Spinal cord (tissue), 10 donors: Measurements from ENCODE around the gene ACADSB. TPM values are rescaled to one million over a fixed set of nuclear protein-coding genes. Genes with fewer than 3 reads are reported as not detected.

Experiments used
- DNase-seq, 6 donors: peaks; one replicate each; pipeline versions ENCODE4 v3.0.0 to v3.0.0-alpha.2; 2013 to 2015; ENCODE audit warnings: low spot score in 6 of 6, low read depth in 4 of 6
- H3K27ac ChIP-seq: one replicate; pipeline ENCODE4 v1.5.1; 2013; ENCODE audit warnings: low read depth, low read length, control low read depth
- H3K27me3 ChIP-seq: one replicate; pipeline ENCODE4 v1.6.1; 2013; ENCODE audit warnings: low read length; ENCODE audit not compliant: control insufficient read depth, insufficient read depth
- H3K36me3 ChIP-seq: one replicate; pipeline ENCODE4 v1.6.1; 2013; ENCODE audit warnings: low read length; ENCODE audit not compliant: control insufficient read depth, insufficient read depth
- H3K4me1 ChIP-seq: one replicate; pipeline ENCODE4 v1.6.1; 2013; ENCODE audit warnings: low read length; ENCODE audit not compliant: control insufficient read depth, insufficient read depth
- H3K4me3 ChIP-seq: one replicate; pipeline ENCODE4 v1.5.1; 2013; ENCODE audit warnings: low read depth, low read length, control low read depth
- H3K9me3 ChIP-seq: one replicate; pipeline ENCODE4 v1.6.1; 2013; ENCODE audit warnings: low read length; ENCODE audit not compliant: control insufficient read depth, insufficient read depth
- WGBS: methylation state at CpG from one replicate; pipeline ENCODE4 v1.1.5; 2013; ENCODE audit warnings: missing lambda C conversion rate; ENCODE audit not compliant: insufficient coverage; 5-methylcytosine and 5-hydroxymethylcytosine counted together
- polyA plus RNA-seq, 2 donors: library from polyadenylated mRNA; unstranded; fragments of 120-200 nt; gene quantifications; one replicate each; pipeline ENCODE4 v1.2.1, GENCODE V29; 2013; ENCODE audit not compliant: insufficient read length in 2 of 2
- total RNA-seq, 2 donors: library from RNA; depleted of rRNA in 1 of 2; stranded (reverse); fragments of 120-200 nt in 1 of 2; fragments of >200 nt in 1 of 2; gene quantifications; one replicate each; pipeline versions ENCODE4 v1.2.3 to v1.2.4, GENCODE V29; 2013 to 2014
- donor health status: healthy.

Gene ACADSB
- total and polyA plus RNA-seq, 4 donors = 14.0 to 23.1 (median 18.0) TPM

GRCh38 chr10:122983898-122984297 lies 24.9 kb upstream of the ACADSB start:
- H3K4me3 ChIP-seq = no peak overlapping the region
- no peaks in the 10 kb centered on the region for H3K36me3 ChIP-seq
- H3K4me1 ChIP-seq = peaks cover 9% of the 10 kb centered on the region
- no peaks in the 10 kb centered on the region for H3K9me3 ChIP-seq
- no peak overlapping the region for H3K27ac ChIP-seq
- H3K27me3 ChIP-seq = no peaks in the 10 kb centered on the region
- DNase-seq = no peak
- 96% methylated on average over 5 of the region's 6 CpGs for WGBS

DNA sequence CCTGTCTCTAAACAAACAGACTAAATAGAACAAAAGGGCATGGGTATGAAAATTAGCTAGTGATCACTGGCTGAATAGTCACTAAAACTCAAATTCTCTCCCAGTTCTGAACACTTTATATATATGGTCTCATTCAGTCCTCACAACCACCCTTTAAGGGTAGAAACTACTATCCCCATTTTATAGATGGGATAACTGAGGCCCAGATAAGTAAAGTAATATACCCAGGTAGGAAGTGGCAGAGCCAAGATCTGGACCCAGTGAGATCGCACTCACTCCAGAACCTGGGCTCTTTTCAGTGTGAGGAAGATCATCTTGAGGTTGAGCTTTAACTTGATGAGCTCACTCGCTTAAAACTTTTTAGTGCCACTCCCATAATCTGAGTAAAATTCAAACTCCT lies 24.1 kb upstream of the ACADSB start:
- no peaks in the 10 kb centered on the region for H3K9me3 ChIP-seq
- WGBS = 100% methylated on average over 2 of the region's 2 CpGs
- H3K27me3 ChIP-seq = no peaks in the 10 kb centered on the region
- no peak for DNase-seq
- H3K27ac ChIP-seq = no peak overlapping the region
- H3K4me1 ChIP-seq = peaks cover 5% of the 10 kb centered on the region
- peaks cover 3% of the 10 kb centered on the region for H3K36me3 ChIP-seq
- H3K4me3 ChIP-seq = no peak overlapping the region

DNA sequence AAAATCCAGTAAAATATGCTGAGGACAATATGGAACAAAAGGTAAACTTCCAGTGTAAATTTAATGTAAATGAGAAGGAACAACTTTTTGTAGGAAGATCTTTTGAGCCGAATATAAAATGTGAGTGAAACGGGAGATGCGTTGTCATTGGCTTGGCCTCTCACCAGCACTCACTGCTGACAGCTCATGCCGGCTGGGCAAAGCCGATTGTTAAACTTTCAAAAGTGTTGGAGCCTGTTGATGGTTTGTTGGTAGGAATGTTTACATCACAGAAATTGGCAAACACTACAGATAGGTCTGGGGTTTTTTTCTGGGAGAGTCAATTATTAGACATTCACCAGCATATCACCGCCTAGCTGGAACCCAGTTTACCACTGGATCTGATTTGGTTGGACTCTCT lies 22.5 kb upstream of the ACADSB start:
- Histone ChIP-seq H3K36me3 (peaks cover 3% of the 10 kb centered on the region), H3K27me3 (no peaks in the 10 kb centered on the region), H3K27ac (no peak overlapping the region), H3K4me1 (no peaks in the 10 kb centered on the region), H3K4me3 (no peak overlapping the region), H3K9me3 (no peaks in the 10 kb centered on the region)
- WGBS = 80% methylated on average over 3 of the region's 6 CpGs
- DNase-seq = peak in 1 of 6 donors; percentile 8

DNA sequence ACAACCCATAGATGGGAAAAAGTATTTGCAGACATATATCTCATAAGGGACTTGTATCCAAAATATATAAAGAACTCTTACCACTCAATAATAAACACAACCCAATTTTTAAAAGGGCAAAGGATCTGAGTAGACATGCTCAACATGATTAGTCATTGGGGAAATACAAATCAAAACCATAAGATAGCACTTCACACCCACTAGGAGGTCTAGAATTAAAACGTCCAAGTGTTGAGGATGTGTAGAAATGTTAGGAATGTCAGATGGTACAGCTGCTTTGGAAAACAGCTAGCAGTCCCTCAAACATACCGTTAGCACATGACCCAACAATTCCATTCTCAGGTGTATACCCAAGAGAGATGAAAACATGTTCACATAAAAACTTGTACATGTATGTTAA lies 20.3 kb upstream of the ACADSB start:
- no peak overlapping the region for H3K4me3 ChIP-seq
- no peak overlapping the region for H3K27ac ChIP-seq
- no CpG with 5 or more reads among the region's 2 CpGs for WGBS
- no peaks in the 10 kb centered on the region for H3K4me1 ChIP-seq
- no peaks in the 10 kb centered on the region for H3K9me3 ChIP-seq
- H3K27me3 ChIP-seq = no peaks in the 10 kb centered on the region
- H3K36me3 ChIP-seq = peaks cover 3% of the 10 kb centered on the region
- no peak for DNase-seq

GRCh38 chr10:122990278-122990677 lies 18.5 kb upstream of the ACADSB start:
- Histone ChIP-seq H3K27ac (no peak overlapping the region), H3K4me3 (no peak overlapping the region), H3K9me3 (no peaks in the 10 kb centered on the region), H3K36me3 (peaks cover 8% of the 10 kb centered on the region), H3K4me1 (no peaks in the 10 kb centered on the region), H3K27me3 (no peaks in the 10 kb centered on the region)
- 87% methylated on average over 3 of the region's 5 CpGs for WGBS
- DNase-seq = no peak

DNA sequence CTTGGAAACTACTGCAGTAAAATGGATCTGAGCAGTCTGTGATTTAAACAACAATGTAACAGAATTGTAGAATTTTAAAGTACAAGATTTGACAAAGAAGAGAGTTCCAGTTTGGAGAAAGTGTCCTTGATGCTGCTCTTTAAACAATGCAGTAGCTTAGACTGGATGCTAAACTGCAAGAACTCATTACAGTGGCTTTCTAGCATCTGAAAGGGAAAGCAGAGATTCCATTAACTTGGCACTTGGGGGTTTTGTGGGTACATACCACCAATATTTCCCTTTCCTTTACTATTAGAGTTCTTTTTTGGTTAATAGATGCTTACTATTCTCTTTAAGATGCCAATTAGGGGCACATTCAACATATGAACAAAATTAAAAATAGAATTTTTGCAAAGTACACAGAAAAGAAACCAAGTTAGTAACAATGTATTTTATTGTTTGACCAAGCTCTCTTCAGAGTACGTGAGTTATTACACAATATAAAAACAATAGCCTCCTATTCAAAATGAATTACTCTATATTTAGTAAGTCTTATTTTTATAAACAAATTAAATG lies 16.7 kb upstream of the ACADSB start:
- Histone ChIP-seq H3K27me3 (no peaks in the 10 kb centered on the region), H3K4me3 (no peak overlapping the region), H3K4me1 (no peaks in the 10 kb centered on the region), H3K9me3 (no peaks in the 10 kb centered on the region), H3K27ac (no peak overlapping the region), H3K36me3 (peaks cover 13% of the 10 kb centered on the region)
- WGBS = no CpG with 5 or more reads among the region's 1 CpG
- no peak for DNase-seq

DNA sequence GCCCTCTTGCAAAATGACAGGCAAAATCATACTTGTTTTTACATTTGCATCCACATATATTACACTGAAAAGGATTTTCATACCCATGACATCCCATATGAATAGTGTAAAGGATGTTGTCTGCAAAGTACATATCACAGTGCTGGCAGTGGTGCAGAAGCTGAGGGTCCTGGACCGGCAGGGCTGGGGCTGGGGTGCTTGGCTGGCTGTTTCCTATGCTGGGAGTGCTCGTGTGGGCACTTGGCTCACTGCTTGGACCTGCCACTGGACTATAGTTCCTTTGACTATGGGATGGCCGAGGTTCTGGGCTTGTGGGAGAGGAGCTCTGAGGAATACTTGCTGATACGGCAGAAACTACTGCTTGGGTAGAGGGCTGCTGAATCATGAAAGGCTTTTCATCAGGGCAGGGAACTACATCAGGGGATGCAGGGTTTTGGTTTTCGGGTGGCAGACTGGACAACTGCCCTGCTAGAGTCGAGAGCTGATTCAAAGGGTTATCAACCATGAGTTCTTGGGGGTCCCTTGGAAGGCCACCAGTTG lies 14.9 kb upstream of the ACADSB start:
- Histone ChIP-seq H3K27ac (no peak overlapping the region), H3K4me3 (no peak overlapping the region), H3K4me1 (no peaks in the 10 kb centered on the region), H3K36me3 (peaks cover 13% of the 10 kb centered on the region), H3K9me3 (no peaks in the 10 kb centered on the region), H3K27me3 (no peaks in the 10 kb centered on the region)
- WGBS = 89% methylated on average over 6 of the region's 6 CpGs
- no peak for DNase-seq

DNA sequence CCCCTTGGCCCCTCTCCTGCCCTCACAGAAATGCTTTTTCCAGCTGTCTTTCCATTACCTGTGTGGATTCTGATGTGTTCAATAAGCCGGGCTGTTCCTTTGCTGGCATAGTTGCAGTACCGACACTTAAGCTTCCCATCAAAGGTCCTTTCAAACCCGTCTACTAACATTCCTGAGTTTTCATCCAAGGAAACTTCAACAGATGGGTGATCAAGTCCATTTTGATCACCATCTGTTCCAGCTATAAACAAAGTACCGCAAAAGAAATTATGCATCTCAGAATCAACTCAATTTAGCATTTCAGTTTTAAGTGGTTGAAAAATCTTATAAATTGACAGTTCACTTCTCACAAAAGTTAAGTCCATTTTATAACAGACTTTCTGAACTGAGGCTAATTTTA lies 12.9 kb upstream of the ACADSB start:
- Histone ChIP-seq H3K4me3 (no peak overlapping the region), H3K4me1 (no peaks in the 10 kb centered on the region), H3K9me3 (no peaks in the 10 kb centered on the region), H3K36me3 (peaks cover 9% of the 10 kb centered on the region), H3K27ac (no peak overlapping the region), H3K27me3 (no peaks in the 10 kb centered on the region)
- WGBS = 100% methylated on average over 1 of the region's 4 CpGs
- DNase-seq = peak in 1 of 6 donors; percentile 66

DNA sequence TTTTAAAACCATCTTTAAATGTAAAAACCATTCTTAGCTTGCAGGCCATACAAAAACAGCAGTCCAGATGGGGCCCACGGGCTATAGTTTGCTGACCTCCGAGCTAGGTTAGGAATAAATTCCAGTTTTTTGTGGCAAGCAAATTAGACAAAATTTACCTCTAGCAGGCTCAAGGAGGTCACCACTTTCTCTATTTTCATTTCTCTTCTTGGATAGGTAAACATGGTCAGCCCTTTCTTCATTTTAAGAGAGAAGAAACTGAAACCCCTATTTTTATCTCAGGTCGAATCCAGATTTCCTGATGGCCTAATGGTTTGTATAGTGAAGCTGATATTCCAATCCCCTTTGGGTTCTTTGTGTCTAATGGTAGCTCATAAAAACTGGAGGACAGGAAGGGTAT lies 10.9 kb upstream of the ACADSB start:
- H3K36me3 ChIP-seq = peaks cover 9% of the 10 kb centered on the region
- DNase-seq = no peak
- no peak overlapping the region for H3K4me3 ChIP-seq
- no peak overlapping the region for H3K27ac ChIP-seq
- WGBS = 80% methylated on average over 1 of the region's 3 CpGs
- H3K9me3 ChIP-seq = no peaks in the 10 kb centered on the region
- H3K27me3 ChIP-seq = no peaks in the 10 kb centered on the region
- no peaks in the 10 kb centered on the region for H3K4me1 ChIP-seq

DNA sequence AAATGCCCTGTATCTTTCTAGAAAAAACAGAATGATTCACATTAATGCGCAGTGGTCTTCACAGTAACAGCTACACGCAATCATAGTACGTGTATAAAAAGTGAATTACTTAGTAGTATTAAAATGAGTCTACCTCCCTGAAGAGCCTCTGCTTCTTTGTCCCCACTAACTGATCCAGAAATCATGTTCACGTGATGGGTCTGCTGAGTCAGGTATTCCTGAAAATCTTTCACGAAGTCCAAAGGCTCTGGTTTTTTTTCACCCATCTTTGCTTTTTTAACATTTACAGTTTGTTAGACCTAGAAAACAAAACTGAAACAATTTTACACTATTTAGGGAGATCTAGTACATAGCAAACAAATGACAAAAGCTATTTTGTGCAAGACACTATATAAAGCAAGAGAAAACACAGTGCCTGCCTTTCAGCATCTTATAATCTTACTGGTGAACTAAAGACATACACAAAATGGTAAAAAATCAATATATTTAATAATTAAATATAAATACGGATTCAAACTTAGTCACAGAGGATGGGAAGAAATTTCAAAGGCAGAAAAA lies 10.4 kb upstream of the ACADSB start:
- DNase-seq = no peak
- H3K27ac ChIP-seq = no peak overlapping the region
- H3K27me3 ChIP-seq = no peaks in the 10 kb centered on the region
- no CpG with 5 or more reads among the region's 6 CpGs for WGBS
- H3K4me1 ChIP-seq = no peaks in the 10 kb centered on the region
- H3K9me3 ChIP-seq = no peaks in the 10 kb centered on the region
- no peak overlapping the region for H3K4me3 ChIP-seq
- H3K36me3 ChIP-seq = peaks cover 9% of the 10 kb centered on the region
